H1 (cell line): ENCODE measurements around the gene PAEP.

Experiments
- CHD1 ChIP-seq: IDR thresholded peaks from 2 replicates; pipeline ENCODE4 v1.6.1; 2012; ENCODE audit warnings: low read depth, low read length, improper control_type of control experiment
- POLR2A ChIP-seq, 2 experiments: IDR thresholded peaks; 1 replicate in 1 of 2; 2 replicates in 1 of 2; pipeline ENCODE4 v1.6.1; 2011; ENCODE audit warnings: low read depth in 2 of 2, low read length in 2 of 2, mild to moderate bottlenecking in 2 of 2; ENCODE audit errors: control extremely low read depth in 1 of 2
- POLR2AphosphoS5 ChIP-seq: IDR thresholded peaks from 2 replicates; pipeline ENCODE4 v1.6.1; 2011; ENCODE audit warnings: low read depth, low read length
- TAF1 ChIP-seq: IDR thresholded peaks from 2 replicates; pipeline ENCODE4 v1.6.1; 2011; ENCODE audit warnings: mild to moderate bottlenecking, low read depth, low read length
- TF ChIP-seq, protein P1 (sequence below), 3 experiments: IDR thresholded peaks; 1 replicate in 2 of 3; 2 replicates in 1 of 3; pipeline versions ENCODE4 v1.5.1 to v1.6.1; 2011; ENCODE audit warnings: low read length in 3 of 3, mild to moderate bottlenecking in 3 of 3, inconsistent platforms in 2 of 3, low read depth in 1 of 3, moderate library complexity in 1 of 3; ENCODE audit not compliant: insufficient read depth in 1 of 3; ENCODE audit errors: control extremely low read depth in 1 of 3
- TF ChIP-seq, protein P2 (sequence below): IDR thresholded peaks from 2 replicates; pipeline ENCODE4 v1.6.1; 2012; ENCODE audit warnings: inconsistent platforms
- TF ChIP-seq, protein P3 (sequence below): IDR thresholded peaks from 2 replicates; pipeline ENCODE4 v1.6.1; 2011; ENCODE audit warnings: low read length, improper control_type of control experiment

DNA sequence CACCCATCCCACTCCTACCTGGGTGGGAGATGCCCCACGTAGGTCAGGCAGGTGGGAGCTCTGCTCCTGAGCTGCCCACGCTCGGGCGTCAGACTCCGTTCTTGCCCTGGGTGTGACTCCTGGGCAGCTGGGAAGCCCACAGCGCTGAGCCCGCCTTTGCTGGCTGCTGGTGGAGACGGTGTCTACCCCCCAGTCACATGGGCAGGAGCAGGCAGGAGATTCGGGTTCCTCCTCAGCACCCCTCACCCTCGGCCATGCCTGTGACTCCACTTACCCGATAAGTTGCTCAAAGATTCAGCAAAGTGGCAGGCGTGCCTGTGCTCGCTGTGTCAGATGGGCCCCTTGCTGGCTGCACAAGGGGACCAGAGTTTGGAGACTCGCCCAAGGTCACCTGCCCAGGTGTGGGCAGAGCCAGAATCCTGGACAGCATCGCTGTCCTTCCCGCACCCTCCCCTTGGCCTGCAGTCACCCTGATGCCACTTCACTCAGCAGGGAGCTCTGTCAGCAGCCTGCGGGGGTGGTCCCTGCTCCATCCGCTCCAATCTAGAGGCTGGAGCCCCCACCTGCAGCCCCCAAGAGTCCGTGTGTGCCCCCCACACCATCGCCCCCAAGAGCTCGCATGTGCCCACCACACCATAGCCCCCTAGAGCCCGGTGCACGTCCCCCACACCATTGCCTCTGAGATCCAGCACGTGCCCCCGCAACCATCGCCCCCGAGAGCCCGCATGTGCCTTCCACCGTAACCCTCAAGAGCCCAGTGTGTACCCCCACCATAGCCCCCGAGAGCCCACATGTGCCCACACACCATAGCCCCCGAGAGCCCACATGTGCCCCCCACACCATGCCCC is 36.1 kb upstream of the PAEP start:
- TF ChIP-seq POLR2A (IDR thresholded peaks at IDR 0.05; ENCODE audit: control extremely low read depth in 1 of 2, low read depth in 2 of 2, low read length in 2 of 2) (no peak), CHD1 (no peak), POLR2AphosphoS5 (no peak), TAF1 (no peak)
- TF ChIP-seq, protein P1, sequence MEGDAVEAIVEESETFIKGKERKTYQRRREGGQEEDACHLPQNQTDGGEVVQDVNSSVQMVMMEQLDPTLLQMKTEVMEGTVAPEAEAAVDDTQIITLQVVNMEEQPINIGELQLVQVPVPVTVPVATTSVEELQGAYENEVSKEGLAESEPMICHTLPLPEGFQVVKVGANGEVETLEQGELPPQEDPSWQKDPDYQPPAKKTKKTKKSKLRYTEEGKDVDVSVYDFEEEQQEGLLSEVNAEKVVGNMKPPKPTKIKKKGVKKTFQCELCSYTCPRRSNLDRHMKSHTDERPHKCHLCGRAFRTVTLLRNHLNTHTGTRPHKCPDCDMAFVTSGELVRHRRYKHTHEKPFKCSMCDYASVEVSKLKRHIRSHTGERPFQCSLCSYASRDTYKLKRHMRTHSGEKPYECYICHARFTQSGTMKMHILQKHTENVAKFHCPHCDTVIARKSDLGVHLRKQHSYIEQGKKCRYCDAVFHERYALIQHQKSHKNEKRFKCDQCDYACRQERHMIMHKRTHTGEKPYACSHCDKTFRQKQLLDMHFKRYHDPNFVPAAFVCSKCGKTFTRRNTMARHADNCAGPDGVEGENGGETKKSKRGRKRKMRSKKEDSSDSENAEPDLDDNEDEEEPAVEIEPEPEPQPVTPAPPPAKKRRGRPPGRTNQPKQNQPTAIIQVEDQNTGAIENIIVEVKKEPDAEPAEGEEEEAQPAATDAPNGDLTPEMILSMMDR (IDR thresholded peaks at IDR 0.05; ENCODE audit: control extremely low read depth in 1 of 3, insufficient read depth in 1 of 3, low read depth in 1 of 3, low read length in 3 of 3) = no peak
- TF ChIP-seq, protein P2, sequence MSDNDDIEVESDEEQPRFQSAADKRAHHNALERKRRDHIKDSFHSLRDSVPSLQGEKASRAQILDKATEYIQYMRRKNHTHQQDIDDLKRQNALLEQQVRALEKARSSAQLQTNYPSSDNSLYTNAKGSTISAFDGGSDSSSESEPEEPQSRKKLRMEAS = no peak
- TF ChIP-seq, protein P3, sequence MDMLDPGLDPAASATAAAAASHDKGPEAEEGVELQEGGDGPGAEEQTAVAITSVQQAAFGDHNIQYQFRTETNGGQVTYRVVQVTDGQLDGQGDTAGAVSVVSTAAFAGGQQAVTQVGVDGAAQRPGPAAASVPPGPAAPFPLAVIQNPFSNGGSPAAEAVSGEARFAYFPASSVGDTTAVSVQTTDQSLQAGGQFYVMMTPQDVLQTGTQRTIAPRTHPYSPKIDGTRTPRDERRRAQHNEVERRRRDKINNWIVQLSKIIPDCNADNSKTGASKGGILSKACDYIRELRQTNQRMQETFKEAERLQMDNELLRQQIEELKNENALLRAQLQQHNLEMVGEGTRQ = no peak
